ENCODE data around the gene NRGN. TPM values are rescaled to one million over a fixed set of nuclear protein-coding genes. Genes with fewer than 3 reads are reported as not detected.

The NRGN gene
- polyA plus RNA-seq, 1 donor from 2014 or later, result 0.69 TPM

- Histone ChIP-seq H3K27ac (ENCODE audit: low read length) (no peak overlapping the region), H3K36me3 (ENCODE audit: insufficient read depth, low read length) (no peaks in the 10 kb centered on the region), H3K79me2 (replicated peaks; ENCODE audit: insufficient read depth, low read length) (no peaks in the 10 kb centered on the region), H4K20me1 (ENCODE audit: insufficient read depth) (no peaks in the 10 kb centered on the region), H3K27me3 (ENCODE audit: insufficient read depth, low read depth, low read length) (no peaks in the 10 kb centered on the region), H3K4me2 (ENCODE audit: low read length) (no peak overlapping the region), H3K4me3 (ENCODE audit: low read length) (no peak overlapping the region), H2AFZ (ENCODE audit: low read depth, low read length) (no peak overlapping the region), H3K9me2 (ENCODE audit: insufficient read depth, low read length) (no peaks in the 10 kb centered on the region), H3K9me3 (ENCODE audit: low read length) (no peaks in the 10 kb centered on the region), H3K9ac (ENCODE audit: low read length) (no peak overlapping the region), H3F3A (ENCODE audit: insufficient read depth, low read length, poor library complexity, severe bottlenecking) (no peaks in the 10 kb centered on the region)
- TF ChIP-seq TAF1 (IDR thresholded peaks at IDR 0.05; ENCODE audit: low read depth) (no peak), SMC3 (conservative IDR thresholded peaks at IDR 0.05; ENCODE audit: poor library complexity) (no peak)
Measured at GRCh38 chr11:124729571-124729970, 10.2 kb upstream of the NRGN start.

GRCh38 chr11:124732230-124732629, 7.5 kb upstream of the NRGN start:
- no peak overlapping the region for H3K9ac ChIP-seq (ENCODE audit: low read length)
- no peaks in the 10 kb centered on the region for H3K9me3 ChIP-seq (ENCODE audit: low read length)
- H3K4me3 ChIP-seq (ENCODE audit: low read length), result no peak overlapping the region
- H3K27me3 ChIP-seq (ENCODE audit: insufficient read depth, low read depth, low read length), result no peaks in the 10 kb centered on the region
- no peaks in the 10 kb centered on the region for H4K20me1 ChIP-seq (ENCODE audit: insufficient read depth)
- H2AFZ ChIP-seq (ENCODE audit: low read depth, low read length), result no peak overlapping the region
- H3K9me2 ChIP-seq (ENCODE audit: insufficient read depth, low read length), result no peaks in the 10 kb centered on the region
- TF ChIP-seq TAF1 (IDR thresholded peaks at IDR 0.05; ENCODE audit: low read depth), result no peak
- no peak for TF ChIP-seq POLR2AphosphoS5 (IDR thresholded peaks at IDR 0.05)
- TF ChIP-seq CTCF (IDR thresholded peaks at IDR 0.05; ENCODE audit: poor library complexity, severe bottlenecking), result no peak
- no peak for TF ChIP-seq REST (IDR thresholded peaks at IDR 0.05; ENCODE audit: borderline replicate concordance)
- TF ChIP-seq MXI1 (conservative IDR thresholded peaks at IDR 0.05; ENCODE audit: poor library complexity, severe bottlenecking), result no peak
- no peak for TF ChIP-seq RAD21 (conservative IDR thresholded peaks at IDR 0.05)
- TF ChIP-seq EP300 (conservative IDR thresholded peaks at IDR 0.05; ENCODE audit: poor library complexity, severe bottlenecking), result no peak
- TF ChIP-seq SMC3 (conservative IDR thresholded peaks at IDR 0.05; ENCODE audit: poor library complexity), result no peak
- no peak for TF ChIP-seq EZH2 (IDR thresholded peaks at IDR 0.05; ENCODE audit: borderline replicate concordance, insufficient read depth, low read length, poor library complexity, severe bottlenecking)
- no peaks in the 10 kb centered on the region for H3K79me2 ChIP-seq (replicated peaks; ENCODE audit: insufficient read depth, low read length)
- H3K36me3 ChIP-seq (ENCODE audit: insufficient read depth, low read length), result no peaks in the 10 kb centered on the region
- no peaks in the 10 kb centered on the region for H3F3A ChIP-seq (ENCODE audit: insufficient read depth, low read length, poor library complexity, severe bottlenecking)
- no peak overlapping the region for H3K4me2 ChIP-seq (ENCODE audit: low read length)
- H3K27ac ChIP-seq (ENCODE audit: low read length), result no peak overlapping the region

- Histone ChIP-seq H4K20me1 (ENCODE audit: insufficient read depth) (no peaks in the 10 kb centered on the region), H3K27me3 (ENCODE audit: insufficient read depth, low read depth, low read length) (peaks cover 19% of the 10 kb centered on the region), H3K9me3 (ENCODE audit: low read length) (no peaks in the 10 kb centered on the region), H3K36me3 (ENCODE audit: insufficient read depth, low read length) (no peaks in the 10 kb centered on the region), H3K27ac (ENCODE audit: low read length) (no peak overlapping the region), H2AFZ (ENCODE audit: low read depth, low read length) (no peak overlapping the region), H3K4me2 (ENCODE audit: low read length) (no peak overlapping the region), H3K9ac (ENCODE audit: low read length) (no peak overlapping the region), H3K79me2 (replicated peaks; ENCODE audit: insufficient read depth, low read length) (no peaks in the 10 kb centered on the region), H3K9me2 (ENCODE audit: insufficient read depth, low read length) (no peaks in the 10 kb centered on the region), H3K4me3 (ENCODE audit: low read length) (no peak overlapping the region), H3F3A (ENCODE audit: insufficient read depth, low read length, poor library complexity, severe bottlenecking) (no peaks in the 10 kb centered on the region)
- TF ChIP-seq POLR2AphosphoS5 (IDR thresholded peaks at IDR 0.05) (no peak), EZH2 (IDR thresholded peaks at IDR 0.05; ENCODE audit: borderline replicate concordance, insufficient read depth, low read length, poor library complexity, severe bottlenecking) (no peak), REST (IDR thresholded peaks at IDR 0.05; ENCODE audit: borderline replicate concordance) (no peak), MXI1 (conservative IDR thresholded peaks at IDR 0.05; ENCODE audit: poor library complexity, severe bottlenecking) (no peak), SMC3 (conservative IDR thresholded peaks at IDR 0.05; ENCODE audit: poor library complexity) (no peak), EP300 (conservative IDR thresholded peaks at IDR 0.05; ENCODE audit: poor library complexity, severe bottlenecking) (no peak), TAF1 (IDR thresholded peaks at IDR 0.05; ENCODE audit: low read depth) (no peak)
Measured at GRCh38 chr11:124736736-124737135, 3.0 kb upstream of the NRGN start.
